NCI-H2227 (cell line): ENCODE measurements around the gene ADIG.

Experiments
- DNase-seq: peaks from one replicate; lab custom pipeline; 2025; ENCODE audit not compliant: unreplicated experiment; lab: John Stamatoyannopoulos, UW

Gene ADIG

GRCh38 chr20:38601216-38602184 is 20.5 kb downstream of the ADIG start, which contains the start of gene ARHGAP40:
TSS of gene ARHGAP40 (plus strand) at chr20:38601809.
- DNase-seq, result no peak

DNA sequence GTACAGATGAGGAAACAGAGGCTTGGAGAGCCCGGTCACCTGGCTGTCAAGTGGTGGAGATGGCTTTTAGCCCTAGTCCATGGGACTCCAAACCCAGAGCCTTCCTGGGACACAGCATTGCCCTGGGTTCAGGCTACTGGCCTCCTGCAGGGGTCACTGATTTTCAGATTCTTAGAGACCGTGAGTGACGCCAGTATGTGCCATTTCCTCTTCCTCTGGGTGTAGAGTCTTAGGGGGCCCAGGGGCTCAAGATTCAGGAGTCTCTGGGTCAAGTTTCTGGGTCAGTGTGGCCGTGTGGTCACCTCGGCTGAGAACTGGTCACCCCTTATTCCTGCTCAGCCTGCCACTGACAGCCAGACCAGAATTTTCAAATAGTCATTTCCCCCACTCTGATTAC is 21.2 kb downstream of the ADIG start:
- no peak for DNase-seq

DNA sequence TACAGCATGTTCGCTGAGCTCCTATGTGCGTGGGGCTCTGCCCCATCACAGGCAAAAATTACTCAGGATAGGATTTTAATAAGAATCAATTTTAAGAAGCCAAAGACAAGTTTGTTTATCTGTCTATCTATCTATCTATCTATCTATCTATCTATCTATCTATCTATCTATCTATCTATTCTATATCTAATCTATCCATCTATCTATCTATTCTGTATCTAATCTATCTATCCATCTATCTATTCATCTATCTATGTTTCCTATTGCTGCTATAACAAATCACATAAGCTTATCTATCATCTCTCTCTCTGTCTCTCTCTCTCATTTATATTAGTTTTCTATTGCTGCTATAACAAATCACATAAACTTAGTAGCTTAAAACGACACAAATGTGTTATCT is 22.3 kb downstream of the ADIG start:
- no peak for DNase-seq

DNA sequence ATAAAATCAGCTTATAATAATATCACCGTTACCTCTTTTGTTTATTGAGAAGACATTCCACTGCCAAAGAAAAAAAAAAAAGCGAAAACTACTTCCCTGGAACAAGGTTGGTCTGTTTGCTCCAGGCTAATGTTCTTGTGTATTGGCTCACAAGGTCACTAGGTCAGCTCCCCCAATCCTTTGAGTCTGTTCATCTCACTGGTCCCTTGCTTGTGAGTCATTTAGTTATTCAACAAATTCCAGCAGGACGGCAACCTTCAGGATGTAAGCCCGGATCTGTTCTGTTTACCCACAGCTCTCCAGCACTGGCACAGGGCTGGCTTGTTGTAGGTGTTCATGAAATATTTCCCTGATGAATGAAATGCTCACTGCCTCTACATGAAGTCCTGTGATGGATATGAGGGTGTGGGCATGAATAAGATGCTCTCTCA is 23.9 kb downstream of the ADIG start:
- DNase-seq, result no peak

GRCh38 chr20:38607351-38607750 is 26.4 kb downstream of the ADIG start:
- no peak for DNase-seq

GRCh38 chr20:38608188-38608587 is 27.2 kb downstream of the ADIG start:
- DNase-seq, result no peak

- DNase-seq, result peak; percentile 78
These were observed 28.8 kb downstream of the ADIG start for GRCh38 chr20:38609815-38610214.

GRCh38 chr20:38610521-38610920 is 29.5 kb downstream of the ADIG start:
- DNase-seq, result no peak

GRCh38 chr20:38612751-38613515 is 31.9 kb downstream of the ADIG start:
- DNase-seq, result no peak

DNA sequence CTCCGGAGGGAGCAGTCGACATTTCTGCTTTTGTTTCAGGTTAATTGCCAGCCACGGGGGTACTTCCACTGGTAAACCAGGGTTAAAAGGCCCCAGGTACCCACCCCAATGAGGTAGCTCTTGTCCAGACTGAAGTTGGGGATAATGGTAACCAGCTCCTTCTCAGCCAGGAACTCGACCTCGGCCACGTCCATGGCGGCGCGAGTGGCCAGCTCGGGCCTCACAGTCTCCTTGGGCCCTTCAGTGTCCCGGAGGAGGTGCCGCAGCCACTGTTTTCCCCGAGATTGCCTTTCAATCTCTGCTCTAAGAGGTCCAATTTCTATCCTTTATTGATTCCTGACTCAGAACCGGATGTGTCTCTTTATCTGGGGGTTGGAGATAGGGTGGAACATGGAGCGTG is 34.3 kb downstream of the ADIG start:
- no peak for DNase-seq

DNA sequence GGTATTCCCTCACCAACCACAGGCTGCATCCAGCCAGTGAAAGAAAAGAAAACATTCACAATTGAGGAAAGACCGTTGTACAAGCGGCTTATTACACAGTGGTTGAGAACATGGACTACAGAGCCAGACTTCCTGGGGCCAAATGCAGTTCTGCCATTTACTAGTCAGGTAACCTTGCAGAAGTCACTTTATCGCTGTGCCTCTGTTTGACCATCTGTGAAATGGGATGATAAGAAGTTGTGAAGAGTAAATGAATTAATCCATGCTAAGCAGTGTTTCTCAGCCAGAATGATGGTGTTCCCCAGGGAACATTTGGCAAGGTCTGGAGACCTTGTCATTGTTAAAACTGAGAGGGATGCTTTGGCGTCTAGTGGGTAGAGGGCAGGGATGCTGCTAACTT is 35.5 kb downstream of the ADIG start:
- no peak for DNase-seq

DNA sequence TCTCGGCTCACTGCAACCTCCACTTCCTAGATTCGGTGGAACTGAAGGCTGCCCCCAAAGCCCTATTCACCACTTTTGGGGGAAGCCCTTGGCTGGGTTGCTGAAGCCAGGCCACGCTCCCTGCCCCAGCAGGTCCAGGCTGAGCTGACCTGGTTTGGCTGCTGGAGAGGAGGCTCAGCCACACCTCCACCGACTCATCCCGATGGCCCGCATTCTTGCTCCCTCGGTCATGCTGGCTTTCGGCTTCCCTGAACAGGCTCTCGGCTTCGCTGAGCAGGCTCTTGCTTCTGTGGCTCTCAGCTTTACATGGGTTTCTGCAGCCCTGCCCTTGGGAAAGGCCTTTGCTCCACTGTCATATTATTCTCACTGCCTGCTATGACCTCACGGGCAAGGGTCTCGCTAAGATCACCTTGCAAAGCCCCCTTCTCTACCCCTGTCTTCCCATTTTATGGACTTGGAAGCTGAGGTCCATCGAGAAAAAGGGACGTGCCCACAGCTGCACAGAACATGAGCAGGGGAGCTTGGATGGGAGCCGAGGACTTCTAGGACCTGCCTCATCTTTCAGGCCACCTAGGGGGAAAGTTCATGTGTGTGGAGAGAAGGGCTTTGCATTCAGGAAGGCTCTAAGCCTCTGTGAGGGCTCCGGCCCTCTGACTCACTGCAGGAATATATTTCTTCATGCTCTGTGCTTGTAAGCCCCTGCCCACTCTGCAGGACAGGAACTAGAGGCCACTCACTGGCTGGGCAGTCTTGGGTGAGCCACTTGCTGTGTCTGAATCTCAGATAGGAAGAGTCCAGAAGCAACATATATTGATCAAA is 36.2 kb downstream of the ADIG start:
- DNase-seq, result no peak

DNA sequence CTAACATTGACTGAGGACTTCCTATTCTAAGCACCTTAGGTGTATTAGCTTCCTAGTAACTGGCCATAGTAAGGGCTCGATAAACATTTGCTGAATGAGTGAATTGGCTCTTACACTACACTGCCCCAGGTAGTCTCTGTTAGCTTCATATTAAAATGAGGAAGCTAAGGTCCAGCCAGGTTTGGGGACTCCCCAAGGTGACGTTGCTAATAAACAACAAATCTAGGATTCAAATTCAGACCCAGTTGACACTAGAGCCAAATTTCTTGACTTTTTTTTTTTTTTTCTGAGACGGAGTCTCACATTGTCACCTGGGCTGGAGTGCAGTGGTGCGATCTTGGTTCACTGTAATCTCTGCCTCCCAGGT is 36.8 kb downstream of the ADIG start:
- no peak for DNase-seq

- peak; percentile 82 for DNase-seq
These were observed 39.4 kb downstream of the ADIG start for GRCh38 chr20:38620441-38620840.

- DNase-seq, result no peak
These were observed 42.1 kb downstream of the ADIG start for GRCh38 chr20:38623061-38623460.

- no peak for DNase-seq
These were observed 43.1 kb downstream of the ADIG start for GRCh38 chr20:38624084-38624483.

GRCh38 chr20:38625896-38626295 is 44.9 kb downstream of the ADIG start:
- DNase-seq, result no peak

DNA sequence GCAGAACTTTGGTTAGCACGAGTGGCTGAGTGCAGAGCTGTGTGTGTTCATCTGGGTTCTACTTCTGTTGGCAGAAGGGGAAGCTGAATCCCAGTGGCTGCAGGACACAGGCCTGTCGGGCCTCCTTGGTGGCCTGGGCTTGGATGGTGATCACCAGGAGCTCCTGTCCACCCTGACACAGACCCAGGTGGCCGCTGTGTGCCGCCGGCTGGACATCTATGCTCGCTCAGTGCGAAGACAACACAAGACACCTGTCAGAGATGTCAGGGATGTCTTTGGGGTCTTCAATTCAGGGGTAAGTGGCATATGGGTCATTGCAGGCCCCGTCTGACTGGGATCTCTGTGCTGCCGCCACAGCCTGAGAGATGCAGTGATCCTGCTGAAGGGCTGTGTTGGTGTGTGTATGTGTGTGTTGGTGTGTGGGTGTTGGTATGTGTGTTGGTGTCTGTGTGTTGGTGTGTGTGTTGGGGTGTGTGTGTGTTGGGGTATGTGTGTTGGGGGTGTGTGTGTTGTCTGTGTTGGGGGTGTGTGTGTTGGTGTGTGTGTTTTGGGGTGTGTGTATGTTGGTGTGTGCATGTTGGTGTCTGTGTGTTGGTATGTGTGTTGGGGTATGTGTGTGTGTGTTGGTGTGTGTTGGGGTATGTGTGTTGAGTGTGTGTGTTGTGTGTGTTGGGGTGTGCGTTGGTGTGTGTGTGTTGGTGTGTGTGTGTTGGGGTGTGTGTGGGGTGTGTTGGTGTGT is 46.1 kb downstream of the ADIG start:
- no peak for DNase-seq

DNA sequence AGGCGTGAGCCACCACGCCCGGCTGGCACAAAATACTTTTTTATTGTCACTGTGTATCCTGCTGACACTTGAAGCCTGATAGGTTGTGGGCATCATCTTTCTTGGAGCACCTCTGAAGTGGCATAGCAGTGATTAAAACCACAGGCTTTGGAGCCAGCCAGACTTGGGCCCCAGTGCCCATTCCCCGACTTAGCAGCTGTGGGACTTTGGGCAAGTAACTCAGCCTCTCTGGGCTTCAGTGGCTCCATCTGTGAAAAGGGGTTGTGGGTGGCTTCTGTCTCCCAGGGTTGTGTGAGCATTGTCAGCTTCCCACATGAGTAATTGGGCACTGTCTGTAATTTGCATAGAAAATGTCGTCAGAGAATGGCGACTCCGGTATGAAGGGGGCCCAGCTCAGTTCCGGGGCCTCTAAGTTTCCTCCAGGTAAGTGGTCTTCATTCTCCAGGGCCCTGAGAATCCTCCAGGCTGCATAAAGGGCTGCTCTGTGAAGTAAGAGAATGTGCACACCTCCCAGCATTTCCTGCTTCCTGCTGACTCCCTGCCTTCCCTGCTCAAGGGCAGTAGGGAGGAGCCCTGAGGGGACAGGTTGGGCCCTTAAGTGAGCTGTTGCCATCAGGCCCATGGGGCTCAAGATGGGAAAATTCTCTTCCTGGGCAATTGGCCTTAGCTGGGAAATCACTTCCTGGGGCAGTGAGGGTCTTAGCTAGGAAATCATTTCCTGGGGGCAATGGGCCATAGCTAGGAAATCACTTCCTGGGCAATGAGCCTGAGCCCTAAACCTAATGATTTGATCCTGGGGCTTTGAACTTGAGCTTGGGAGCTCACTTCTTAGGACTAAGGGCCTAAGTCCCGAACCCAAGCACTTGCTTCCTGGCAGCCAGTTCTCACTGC is 47.8 kb downstream of the ADIG start:
- no peak for DNase-seq

DNA sequence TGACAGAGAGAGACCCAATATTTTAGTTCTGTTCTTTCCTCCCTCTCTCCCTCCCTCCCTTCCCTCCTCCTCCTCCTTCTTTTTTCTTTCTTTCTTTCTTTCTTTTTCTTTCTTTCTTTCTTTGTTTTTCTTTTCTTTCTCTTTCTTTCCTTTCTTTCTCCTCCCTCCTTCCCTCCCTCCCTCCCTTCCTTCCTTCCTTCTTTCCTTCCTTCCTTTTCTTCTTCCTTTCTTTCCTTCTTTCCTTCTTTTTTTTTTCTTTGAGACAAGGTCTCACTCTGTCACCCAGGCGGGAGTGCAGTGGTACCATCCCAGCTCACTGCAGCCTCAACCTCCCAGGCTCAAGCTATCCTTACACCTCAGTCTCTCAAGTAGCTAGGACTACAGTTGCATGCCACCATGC is 49.0 kb downstream of the ADIG start:
- DNase-seq, result no peak
